Smooth muscle cell (in vitro differentiated cells): ENCODE measurements around the gene C16orf86. TPM values are rescaled to one million over a fixed set of nuclear protein-coding genes. Genes with fewer than 3 reads are reported as not detected.

Source experiments
- DNase-seq: peaks from one replicate; lab custom pipeline; 2025; ENCODE audit not compliant: unreplicated experiment; lab: John Stamatoyannopoulos, UW
- H2AFZ ChIP-seq: fragments of 200-600 bp; sonication (generic); 2 replicates; pipeline ENCODE4 v1.6.0; 2016; ENCODE audit warnings: antibody characterized with exemption, low read depth, mild to moderate bottlenecking
- H3F3A ChIP-seq: fragments of 200-600 bp; sonication (generic); 2 replicates; pipeline ENCODE4 v1.6.0; 2017; ENCODE audit warnings: antibody characterized with exemption, low read depth
- H3K27ac ChIP-seq: fragments of 200-600 bp; sonication (generic); 2 replicates; pipeline ENCODE4 v1.5.1; 2016; ENCODE audit warnings: low read depth, mild to moderate bottlenecking
- H3K27me3 ChIP-seq: fragments of 200-600 bp; sonication (generic); 2 replicates; pipeline ENCODE4 v1.6.1; 2016; ENCODE audit warnings: low read depth, mild to moderate bottlenecking
- H3K36me3 ChIP-seq: fragments of 200-600 bp; sonication (generic); 2 replicates; pipeline ENCODE4 v1.5.1; 2016; ENCODE audit warnings: low read depth
- H3K4me1 ChIP-seq: fragments of 200-600 bp; sonication (generic); 2 replicates; pipeline ENCODE4 v1.5.1; 2016; ENCODE audit warnings: low read depth
- H3K4me2 ChIP-seq: fragments of 200-600 bp; sonication (generic); 2 replicates; pipeline ENCODE4 v1.6.0; 2016; ENCODE audit warnings: mild to moderate bottlenecking
- H3K4me3 ChIP-seq: fragments of 200-600 bp; sonication (generic); 2 replicates; pipeline ENCODE4 v1.5.1; 2016; ENCODE audit warnings: mild to moderate bottlenecking
- H3K79me2 ChIP-seq: fragments of 200-600 bp; sonication (generic); 2 replicates; pipeline ENCODE4 v1.6.0; 2016; ENCODE audit warnings: low read depth, mild to moderate bottlenecking
- H3K9ac ChIP-seq: fragments of 200-600 bp; sonication (generic); 2 replicates; pipeline ENCODE4 v1.6.0; 2016; ENCODE audit warnings: low read depth
- H3K9me3 ChIP-seq: fragments of 200-600 bp; sonication (generic); replicated peaks from 2 replicates; pipeline ENCODE4 v1.5.1; 2016; ENCODE audit warnings: low read depth
- H4K20me1 ChIP-seq: fragments of 200-600 bp; sonication (generic); 2 replicates; pipeline ENCODE4 v1.6.0; 2016; ENCODE audit warnings: low read depth
- CTCF ChIP-seq: fragments of 200-600 bp; sonication (generic); IDR thresholded peaks from 2 replicates; pipeline ENCODE4 v1.5.1; 2017; ENCODE audit warnings: borderline replicate concordance, mild to moderate bottlenecking, antibody characterized with exemption; ENCODE audit not compliant: insufficient read depth, poor library complexity, severe bottlenecking
- WGBS: methylation state at CpG from one replicate; pipeline ENCODE4 v1.1.7; 2016; ENCODE audit warnings: low lambda C conversion rate; 5-methylcytosine and 5-hydroxymethylcytosine counted together
- polyA plus RNA-seq: library from polyadenylated mRNA; unstranded; fragments of >200 nt; fragmentation: Nextera tagmentation; extraction: Ambion mirVana; gene quantifications from 2 replicates; pipeline ENCODE4 v1.2.1, GENCODE V29; 2016
- total RNA-seq: library from RNA; depleted of rRNA; stranded (reverse); fragments of >200 nt; gene quantifications from 2 replicates; pipeline ENCODE4 v1.2.3, GENCODE V29; 2014

C16orf86 gene
- total and polyA plus RNA-seq, 2 experiments from 2014 or later, result 3.4 to 8.5 TPM

- Histone ChIP-seq H3K9me3 (no peaks in the 10 kb centered on the region), H3K9ac (no peak overlapping the region), H3K4me3 (no peak overlapping the region), H3K36me3 (no peaks in the 10 kb centered on the region), H4K20me1 (no peaks in the 10 kb centered on the region), H3K79me2 (no peaks in the 10 kb centered on the region), H3K4me1 (no peaks in the 10 kb centered on the region), H3K27ac (no peak overlapping the region), H3F3A (no peaks in the 10 kb centered on the region), H3K4me2 (no peak overlapping the region), H3K27me3 (peaks cover 43% of the 10 kb centered on the region), H2AFZ (no peak overlapping the region)
- 80% methylated on average over 8 of the region's 8 CpGs for WGBS
- DNase-seq, result no peak
- no peak for TF ChIP-seq CTCF
Measured at GRCh38 chr16:67650023-67650422, 16.6 kb upstream of the C16orf86 start.

- Histone ChIP-seq H3K4me3 (no peak overlapping the region), H3K4me1 (no peaks in the 10 kb centered on the region), H3K79me2 (no peaks in the 10 kb centered on the region), H3K9me3 (no peaks in the 10 kb centered on the region), H4K20me1 (no peaks in the 10 kb centered on the region), H3K9ac (no peak overlapping the region), H3K27ac (no peak overlapping the region), H3K4me2 (no peak overlapping the region), H2AFZ (no peak overlapping the region), H3K36me3 (no peaks in the 10 kb centered on the region), H3F3A (no peaks in the 10 kb centered on the region), H3K27me3 (peaks cover 34% of the 10 kb centered on the region)
- no peak for DNase-seq
- no peak for TF ChIP-seq CTCF
- WGBS, result 92% methylated on average over 6 of the region's 7 CpGs
Measured at GRCh38 chr16:67651039-67651438, 15.6 kb upstream of the C16orf86 start.

- Histone ChIP-seq H3K27ac (no peak overlapping the region), H3K9me3 (no peaks in the 10 kb centered on the region), H4K20me1 (no peaks in the 10 kb centered on the region), H3K4me1 (no peaks in the 10 kb centered on the region), H3K79me2 (no peaks in the 10 kb centered on the region), H2AFZ (no peak overlapping the region), H3K4me3 (no peak overlapping the region), H3K27me3 (peaks cover 28% of the 10 kb centered on the region), H3K36me3 (no peaks in the 10 kb centered on the region), H3F3A (no peaks in the 10 kb centered on the region), H3K9ac (no peak overlapping the region), H3K4me2 (no peak overlapping the region)
- no peak for DNase-seq
- 85% methylated on average over 4 of the region's 4 CpGs for WGBS
- no peak for TF ChIP-seq CTCF
Measured at GRCh38 chr16:67651847-67652246, 14.8 kb upstream of the C16orf86 start.

- peak overlapping the region; percentile 46 for H3K4me3 ChIP-seq
- peaks cover 22% of the 10 kb centered on the region for H3K27me3 ChIP-seq
- no peaks in the 10 kb centered on the region for H3K9me3 ChIP-seq
- no peaks in the 10 kb centered on the region for H3K4me1 ChIP-seq
- no peak overlapping the region for H3K27ac ChIP-seq
- no peaks in the 10 kb centered on the region for H3K79me2 ChIP-seq
- WGBS, result 52% methylated on average over 3 of the region's 59 CpGs
- H3K36me3 ChIP-seq, result no peaks in the 10 kb centered on the region
- TF ChIP-seq CTCF, result no peak
- no peak overlapping the region for H3K9ac ChIP-seq
- H3F3A ChIP-seq, result no peaks in the 10 kb centered on the region
- no peaks in the 10 kb centered on the region for H4K20me1 ChIP-seq
- H3K4me2 ChIP-seq, result peak overlapping the region; percentile 87
- no peak overlapping the region for H2AFZ ChIP-seq
- DNase-seq, result no peak
Measured at GRCh38 chr16:67652578-67653127, 14.0 kb upstream of the C16orf86 start.
